Colonic mucosa (tissue), 4 donors: ENCODE results near the gene FXR2. TPM values are rescaled to one million over a fixed set of nuclear protein-coding genes. Genes with fewer than 3 reads are reported as not detected.

Experiments
- DNase-seq: peaks from one replicate; pipeline ENCODE4 v3.0.0-alpha.2; 2020
- H3K27ac ChIP-seq: fragments of 200-600 bp; one replicate; pipeline ENCODE4 v1.8.0; 2021
- H3K27me3 ChIP-seq: fragments of 200-600 bp; one replicate; pipeline ENCODE4 v1.8.0; 2021
- H3K36me3 ChIP-seq: fragments of 200-600 bp; one replicate; pipeline ENCODE4 v1.8.0; 2021
- H3K4me1 ChIP-seq: fragments of 200-600 bp; one replicate; pipeline ENCODE4 v1.8.0; 2021; ENCODE audit warnings: mild to moderate bottlenecking
- H3K4me3 ChIP-seq: fragments of 200-600 bp; one replicate; pipeline ENCODE4 v1.8.0; 2021
- H3K9ac ChIP-seq, 2 donors: one replicate each; pipeline ENCODE4 v1.7.0; 2013; ENCODE audit warnings: control low read depth in 2 of 2, low read depth in 2 of 2, low read length in 2 of 2
- H3K9me3 ChIP-seq: fragments of 200-600 bp; one replicate; pipeline ENCODE4 v1.8.0; 2021
- CTCF ChIP-seq: fragments of 200-600 bp; IDR thresholded peaks from one replicate; pipeline ENCODE4 v1.8.0; 2022; ENCODE audit warnings: antibody characterized with exemption, mild to moderate bottlenecking
- intact Hi-C: fragments of 100-400 bp; cut with DNase I; formaldehyde crosslinking; loops from one replicate; pipeline ENCODE4 v1.14.1; 2022
- total RNA-seq, 2 donors: library from RNA; stranded (reverse); fragmentation: NEBNext Ultra II Directional in 1 of 2; extraction: Animal tissue kit (Norgen Biotek cat#: 25700) in 1 of 2; gene quantifications; one replicate each; pipeline ENCODE4 v1.2.1, GENCODE V29; 2021
- donor health status: healthy.
- donor health status: DM: no; HTN: no; CAD: no.
- donor health status: DM: no; HTN: no; CAD: no.

Gene FXR2
- total RNA-seq, 2 donors from 2014 or later: 24.9 to 27.4 TPM

DNA sequence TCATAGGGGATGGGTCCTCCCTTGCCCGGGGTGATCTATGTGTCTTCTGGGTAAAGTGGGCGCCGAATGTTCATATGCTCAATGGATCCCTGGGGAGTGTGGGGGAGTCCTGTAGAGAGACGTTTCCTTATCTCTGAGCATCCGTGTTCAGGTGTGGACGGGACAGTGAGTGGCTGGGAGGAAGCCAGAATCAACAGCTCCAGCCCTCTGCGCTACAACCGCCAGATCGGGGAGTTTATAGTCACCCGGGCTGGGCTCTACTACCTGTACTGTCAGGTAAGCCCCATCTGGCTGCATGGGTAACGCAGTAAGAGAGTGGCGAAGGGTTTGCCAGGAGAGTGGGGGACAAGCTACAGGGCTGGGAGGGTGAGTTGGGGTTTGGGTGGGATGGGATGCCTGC lies 58.1 kb downstream of the FXR2 start:
- DNase-seq: peak; percentile 79
- H3K9ac ChIP-seq: peak overlapping the region; percentile 71 to 100
- H3K36me3 ChIP-seq: no peaks in the 10 kb centered on the region
- H3K4me3 ChIP-seq: peak overlapping the region; percentile 27
- no peak for TF ChIP-seq CTCF
- H3K27ac ChIP-seq: peak overlapping the region; percentile 95
- intact Hi-C loops: no loop called here
- no peaks in the 10 kb centered on the region for H3K9me3 ChIP-seq
- no peaks in the 10 kb centered on the region for H3K27me3 ChIP-seq
- H3K4me1 ChIP-seq: peaks cover 16% of the 10 kb centered on the region

GRCh38 chr17:7555320-7555948 lies 59.3 kb downstream of the FXR2 start:
- intact Hi-C loops: no loop called here
- no peak overlapping the region for H3K9ac ChIP-seq
- TF ChIP-seq CTCF: no peak
- no peaks in the 10 kb centered on the region for H3K9me3 ChIP-seq
- no peak overlapping the region for H3K4me3 ChIP-seq
- H3K4me1 ChIP-seq: peaks cover 12% of the 10 kb centered on the region
- H3K27ac ChIP-seq: no peak overlapping the region
- no peaks in the 10 kb centered on the region for H3K27me3 ChIP-seq
- H3K36me3 ChIP-seq: no peaks in the 10 kb centered on the region
- peak; percentile 18 for DNase-seq

DNA sequence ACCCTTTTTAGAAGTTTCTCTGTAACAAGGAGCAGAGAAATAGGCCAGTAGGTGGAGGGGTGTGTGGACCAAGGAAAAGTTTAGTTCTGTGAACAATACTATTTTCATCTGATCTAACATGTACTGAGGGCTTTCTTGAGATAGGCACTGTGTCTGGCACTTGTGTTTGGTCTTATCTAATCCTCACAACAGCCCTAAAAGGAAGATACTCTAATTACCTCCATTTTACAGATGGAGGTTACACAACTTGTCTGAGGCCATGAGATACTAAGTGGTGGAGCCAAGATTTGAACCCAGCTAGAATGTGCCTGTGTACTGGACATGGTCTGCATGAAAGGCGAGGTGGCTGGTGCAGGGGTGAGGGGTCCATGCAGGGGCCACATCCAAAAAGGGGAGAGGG lies 61.3 kb downstream of the FXR2 start:
- Histone ChIP-seq H3K4me1 (peaks cover 11% of the 10 kb centered on the region), H3K9ac (no peak overlapping the region), H3K36me3 (no peaks in the 10 kb centered on the region), H3K27me3 (no peaks in the 10 kb centered on the region), H3K9me3 (no peaks in the 10 kb centered on the region), H3K4me3 (no peak overlapping the region), H3K27ac (peak overlapping the region; percentile 53)
- intact Hi-C loops: no loop called here
- no peak for TF ChIP-seq CTCF
- DNase-seq: no peak

DNA sequence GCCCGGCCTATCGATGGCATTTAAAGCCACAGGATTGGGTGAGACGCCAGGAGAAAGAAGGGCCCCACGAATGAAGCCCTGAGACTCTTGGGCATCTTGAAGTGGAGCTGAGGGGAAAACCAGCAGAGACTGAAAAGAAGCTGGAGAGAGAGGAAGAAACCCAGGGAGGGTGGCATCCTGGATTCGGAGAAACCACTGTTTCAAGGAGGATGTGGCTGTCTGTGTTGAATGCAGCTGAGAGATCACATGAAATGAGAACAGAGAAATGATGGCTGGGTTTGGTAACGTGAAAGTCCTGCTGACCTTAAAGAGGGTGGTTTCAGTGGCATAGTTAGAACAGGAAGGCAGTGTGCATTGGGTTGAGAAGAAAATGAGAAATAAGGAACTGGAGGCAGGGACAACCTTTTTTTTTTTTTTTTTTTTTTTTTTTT lies 62.1 kb downstream of the FXR2 start:
- Histone ChIP-seq H3K27me3 (no peaks in the 10 kb centered on the region), H3K9ac (no peak overlapping the region), H3K36me3 (no peaks in the 10 kb centered on the region), H3K9me3 (no peaks in the 10 kb centered on the region), H3K27ac (peak overlapping the region; percentile 36), H3K4me3 (no peak overlapping the region), H3K4me1 (peaks cover 8% of the 10 kb centered on the region)
- TF ChIP-seq CTCF: no peak
- DNase-seq: no peak
- intact Hi-C loops: no loop called here

DNA sequence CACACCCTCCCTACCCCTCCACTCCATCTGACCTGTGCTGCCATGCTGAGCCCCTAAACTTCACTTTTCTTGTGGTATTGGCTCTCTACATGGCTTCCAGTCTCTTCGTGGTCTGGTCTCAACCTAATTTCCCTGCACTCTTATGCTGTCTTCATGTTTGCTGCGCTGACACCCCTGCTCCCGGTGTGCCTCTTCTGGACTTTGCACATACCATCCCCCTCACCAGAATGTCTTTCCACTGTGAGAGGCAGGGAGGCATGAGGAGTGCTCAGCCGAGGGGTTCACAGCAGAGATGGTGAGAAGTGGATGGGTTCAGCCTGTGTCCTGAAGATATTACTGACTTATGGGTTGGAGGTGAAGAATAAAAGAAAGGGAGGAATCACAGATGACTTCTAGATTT lies 63.3 kb downstream of the FXR2 start:
- Histone ChIP-seq H3K9ac (no peak overlapping the region), H3K4me1 (peaks cover 5% of the 10 kb centered on the region), H3K9me3 (no peaks in the 10 kb centered on the region), H3K4me3 (no peak overlapping the region), H3K27ac (no peak overlapping the region), H3K27me3 (no peaks in the 10 kb centered on the region), H3K36me3 (no peaks in the 10 kb centered on the region)
- no peak for TF ChIP-seq CTCF
- intact Hi-C loops: no loop called here
- no peak for DNase-seq
